Endothelial cell of umbilical vein (primary cell): Measurements from ENCODE around the gene NF1. TPM values are rescaled to one million over a fixed set of nuclear protein-coding genes. Genes with fewer than 3 reads are reported as not detected.
"Not testable (repeated sequence)": the region's sequence is repeated elsewhere in the genome, so short reads cannot be mapped to it uniquely, and the experiment has no call there.

Source experiments
- BruUV-seq: library from RNA; stranded (reverse); fragments of 400-500 nt; replicated peaks from 2 replicates; lab custom pipeline; 2021; lab: Mats Ljungman, UMichigan
- CTCF ChIA-PET: fragments of 300-600, 350-600 bp; sonication (Branson Sonifier 250); formaldehyde crosslinking; loops from one replicate; lab custom pipeline; 2021; ENCODE audit warnings: antibody characterized with exemption, inconsistent platforms; lab: Charles Lee
- POLR2A ChIA-PET: fragments of 300-600, 350-600 bp; sonication (Branson Sonifier 250); formaldehyde crosslinking; loops from one replicate; lab custom pipeline; 2021; ENCODE audit warnings: antibody characterized with exemption, inconsistent platforms; lab: Charles Lee
- DNase-seq: peaks from one replicate; pipeline ENCODE4 v3.0.0-alpha.2; 2011; ENCODE audit warnings: low read depth, low spot score
- FAIRE-seq: peaks from 2 replicates; lab custom pipeline; 2011; peaks lifted over from hg19 to GRCh38; lab: Jason Lieb, UNC
- H2AFZ ChIP-seq: 2 replicates; pipeline ENCODE4 v1.6.0; 2012; ENCODE audit warnings: low read depth, low read length, control low read depth, inconsistent platforms
- H3K27ac ChIP-seq: 2 replicates; pipeline ENCODE4 v1.5.1; 2011; ENCODE audit warnings: low read depth, mild to moderate bottlenecking, control low read depth, low read length, moderate library complexity; ENCODE audit not compliant: insufficient read depth
- H3K27me3 ChIP-seq, 2 experiments: 2 replicates each; pipeline versions ENCODE4 v1.6.0 to v1.6.1; 2011; ENCODE audit warnings: low read length in 2 of 2, mixed read lengths in 1 of 2; ENCODE audit not compliant: control insufficient read depth in 2 of 2, insufficient read depth in 2 of 2
- H3K36me3 ChIP-seq, 2 experiments: 2 replicates in 1 of 2; 3 replicates in 1 of 2; pipeline ENCODE4 v1.5.1; 2011; ENCODE audit warnings: low read length in 2 of 2, mild to moderate bottlenecking in 1 of 2, moderate library complexity in 1 of 2; ENCODE audit not compliant: control insufficient read depth in 2 of 2, insufficient read depth in 2 of 2; ENCODE audit errors: extremely low read depth in 1 of 2
- H3K4me1 ChIP-seq: 3 replicates; pipeline ENCODE4 v1.5.1; 2011; ENCODE audit warnings: mild to moderate bottlenecking, low read length; ENCODE audit not compliant: control insufficient read depth, insufficient read depth; ENCODE audit errors: extremely low read depth
- H3K4me2 ChIP-seq: 2 replicates; pipeline ENCODE4 v1.6.1; 2011; ENCODE audit warnings: low read length, control low read depth, mixed read lengths; ENCODE audit not compliant: insufficient read depth
- H3K4me3 ChIP-seq, 3 experiments: fragments of 200-600 bp in 1 of 3; sonication (generic), shearing (Covaris generic) in 1 of 3; replicated peaks in 1 of 3; 2 replicates each; pipeline ENCODE4 v1.5.1; 2011 to 2016; ENCODE audit warnings: control low read depth in 3 of 3, low read length in 3 of 3, mild to moderate bottlenecking in 2 of 3, inconsistent platforms in 1 of 3, low read depth in 1 of 3, moderate library complexity in 1 of 3; ENCODE audit not compliant: insufficient read depth in 1 of 3
- H3K79me2 ChIP-seq: 2 replicates; pipeline ENCODE4 v1.6.0; 2012; ENCODE audit warnings: low read length, inconsistent platforms; ENCODE audit not compliant: control insufficient read depth, insufficient read depth
- H3K9ac ChIP-seq: replicated peaks from 2 replicates; pipeline ENCODE3; 2011; ENCODE audit warnings: low read length, control low read depth; ENCODE audit not compliant: insufficient read depth; ENCODE audit errors: extremely low read depth
- H3K9me1 ChIP-seq: replicated peaks from 3 replicates; pipeline ENCODE4 v1.6.0; 2011; ENCODE audit warnings: mild to moderate bottlenecking, low read length; ENCODE audit not compliant: control insufficient read depth, insufficient read depth; ENCODE audit errors: extremely low read depth
- H3K9me3 ChIP-seq: replicated peaks from 2 replicates; pipeline ENCODE4 v1.5.1; 2012; ENCODE audit warnings: low read length, inconsistent platforms; ENCODE audit not compliant: control insufficient read depth, insufficient read depth
- H4K20me1 ChIP-seq: replicated peaks from 2 replicates; pipeline ENCODE3; 2011; ENCODE audit warnings: mild to moderate bottlenecking, low read length; ENCODE audit not compliant: control insufficient read depth, insufficient read depth; ENCODE audit errors: extremely low read depth
- FOS ChIP-seq: IDR thresholded peaks from 2 replicates; pipeline ENCODE4 v1.6.1; 2011; ENCODE audit warnings: mild to moderate bottlenecking, low read length, moderate library complexity, borderline replicate concordance; ENCODE audit not compliant: insufficient read depth
- JUN ChIP-seq: IDR thresholded peaks from 2 replicates; pipeline ENCODE4 v1.6.1; 2011; ENCODE audit warnings: borderline replicate concordance, low read depth; ENCODE audit not compliant: insufficient read length, insufficient read depth
- dilution Hi-C: fragments of 300-500 bp; cut with MboI; formaldehyde crosslinking; loops from one replicate; pipeline ENCODE4 v1.15.0; 2019; ENCODE audit warnings: low sequenced_read_pairs; ENCODE audit not compliant: extremely low pct_ligation_motif_present
- intact Hi-C: fragments of 100-400 bp; cut with micrococcal nuclease; formaldehyde crosslinking; loops from one replicate; pipeline ENCODE4 v1.10.0; 2022
- polyA plus RNA-seq, 4 experiments: library from polyadenylated mRNA; depleted of rRNA in 3 of 4; stranded (reverse) in 3 of 4; unstranded in 1 of 4; fragments of >200 nt; gene quantifications; 2 replicates each; pipeline versions ENCODE4 v1.2.1 to v1.2.3, GENCODE V29; 2011 to 2012; ENCODE audit warnings: missing spikeins in 1 of 4
- total RNA-seq: library from RNA; stranded (reverse); gene quantifications from 2 replicates; pipeline ENCODE4 v1.2.3, GENCODE V29; 2021

The NF1 gene
- total and polyA plus RNA-seq, 2 donors (not counting 3 experiments of a cell fraction or from before 2014, with no cell fraction given) = 13.7 to 42.4 TPM

DNA sequence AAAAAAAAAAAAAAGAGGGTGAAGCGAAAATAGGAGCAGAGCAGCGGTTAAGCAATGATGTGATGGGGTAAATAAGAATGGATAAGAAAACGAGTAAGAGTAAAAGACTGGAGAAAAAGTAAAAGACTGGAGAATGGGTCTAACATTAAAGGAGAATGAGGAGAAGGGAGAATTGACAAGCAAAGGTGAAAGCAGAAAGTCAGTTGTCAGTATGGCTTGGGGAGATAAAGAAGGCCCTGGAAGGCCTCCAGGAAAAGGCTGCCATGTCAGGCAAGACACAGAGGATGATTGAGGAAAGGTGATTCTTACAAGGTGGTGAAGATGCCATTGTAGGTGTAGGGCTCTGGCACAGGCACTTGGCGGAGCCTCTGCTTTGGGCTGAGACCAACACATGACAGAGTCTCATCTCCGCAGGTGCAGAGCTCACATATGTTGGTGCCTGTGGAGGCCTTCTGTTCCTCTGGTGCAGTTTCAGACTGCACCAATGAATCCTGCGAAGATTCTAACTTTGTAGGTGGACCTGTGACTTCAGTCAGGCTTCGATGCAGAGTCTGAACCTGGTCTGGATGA, 47.8 kb upstream of the NF1 start:
- H4K20me1 ChIP-seq, H3K79me2 ChIP-seq, DNase-seq, CTCF ChIA-PET, H3K4me3 ChIP-seq, H3K4me1 ChIP-seq, intact Hi-C loops, H3K9ac ChIP-seq, BruUV-seq, H3K27me3 ChIP-seq, H3K4me2 ChIP-seq, H3K36me3 ChIP-seq, H2AFZ ChIP-seq, FAIRE-seq, H3K9me1 ChIP-seq, dilution Hi-C loops, H3K9me3 ChIP-seq, H3K27ac ChIP-seq, POLR2A ChIA-PET: not testable (repeated sequence)

DNA sequence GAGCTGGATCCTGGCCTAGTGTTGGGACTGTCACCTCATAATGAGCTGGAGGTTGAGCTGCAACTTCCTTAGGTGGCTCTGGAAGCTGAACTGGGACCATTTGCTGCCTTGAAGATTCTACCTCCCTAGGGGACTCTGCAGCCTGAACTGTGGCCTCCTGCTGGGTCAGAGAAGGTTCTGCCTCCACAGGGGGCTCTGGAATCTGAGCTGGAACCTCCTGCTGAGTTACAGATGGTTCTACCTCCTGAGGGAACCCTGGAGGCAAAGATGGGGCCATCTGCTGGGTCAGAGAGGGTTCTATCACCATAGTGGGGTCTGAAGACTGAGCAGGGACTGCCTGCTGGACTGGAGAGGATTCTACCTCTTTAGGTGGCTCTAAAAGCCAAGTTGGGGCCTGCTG, 46.6 kb upstream of the NF1 start:
- intact Hi-C loops = no loop called here
- H3K27ac ChIP-seq = no peak overlapping the region
- no peak for FAIRE-seq

More for the DNA sequence above, 46.6 kb upstream of the NF1 start:
- Histone ChIP-seq H2AFZ (no peak overlapping the region), H3K9me1 (no peaks in the 10 kb centered on the region), H3K79me2 (no peaks in the 10 kb centered on the region), H3K4me1 (no peaks in the 10 kb centered on the region), H3K4me3 (no peak overlapping the region), H3K36me3 (no peaks in the 10 kb centered on the region), H3K4me2 (no peak overlapping the region), H3K27me3 (peaks cover 0 to 5% of the 10 kb centered on the region in 2 experiments), H3K9me3 (no peaks in the 10 kb centered on the region), H3K9ac (no peak overlapping the region), H4K20me1 (no peaks in the 10 kb centered on the region)
- no TSS peak for BruUV-seq
- POLR2A ChIA-PET = no interaction called here
- TF ChIP-seq JUN (no peak), FOS (no peak)
- DNase-seq = no peak
- dilution Hi-C loops = no loop called here
- CTCF ChIA-PET = no interaction called here
